Activated CD4-positive, alpha-beta T cell treated with anti-CD3 and anti-CD28 coated beads, Interleukin-2, amount 10 ng/mL, durations not matched to agents 24 days and 14 days (primary cell): ENCODE results near the gene RFC3. TPM values are rescaled to one million over a fixed set of nuclear protein-coding genes. Genes with fewer than 3 reads are reported as not detected.

ENCODE experiments used
- DNase-seq: peaks from one replicate; pipeline ENCODE4 v3.0.0; 2022
- H3K27ac Mint-ChIP-seq: one replicate; pipeline ENCODE4 v1.8.0; 2022; ENCODE audit warnings: mild to moderate bottlenecking, mixed read lengths
- H3K27me3 Mint-ChIP-seq: one replicate; pipeline ENCODE4 v1.8.0; 2022; ENCODE audit warnings: mixed read lengths
- H3K36me3 Mint-ChIP-seq: one replicate; pipeline ENCODE4 v1.8.0; 2022; ENCODE audit warnings: low read depth, mild to moderate bottlenecking, mixed read lengths
- H3K4me1 Mint-ChIP-seq: one replicate; pipeline ENCODE4 v1.8.0; 2021; ENCODE audit warnings: mixed read lengths
- H3K4me3 Mint-ChIP-seq: one replicate; pipeline ENCODE4 v1.8.0; 2022; ENCODE audit warnings: mild to moderate bottlenecking, moderate library complexity, mixed read lengths
- H3K9me3 Mint-ChIP-seq: one replicate; pipeline ENCODE4 v1.8.0; 2021; ENCODE audit warnings: mixed read lengths
- intact Hi-C: fragments of 100-400 bp; cut with micrococcal nuclease; formaldehyde crosslinking; loops from one replicate; pipeline ENCODE4 v1.15.1; 2023
- total RNA-seq: library from RNA; stranded (reverse); gene quantifications from 2 replicates; pipeline ENCODE4 v1.2.3, GENCODE V29; 2022

The RFC3 gene
- total RNA-seq, 1 donor from 2014 or later, result 81.0 TPM

DNA sequence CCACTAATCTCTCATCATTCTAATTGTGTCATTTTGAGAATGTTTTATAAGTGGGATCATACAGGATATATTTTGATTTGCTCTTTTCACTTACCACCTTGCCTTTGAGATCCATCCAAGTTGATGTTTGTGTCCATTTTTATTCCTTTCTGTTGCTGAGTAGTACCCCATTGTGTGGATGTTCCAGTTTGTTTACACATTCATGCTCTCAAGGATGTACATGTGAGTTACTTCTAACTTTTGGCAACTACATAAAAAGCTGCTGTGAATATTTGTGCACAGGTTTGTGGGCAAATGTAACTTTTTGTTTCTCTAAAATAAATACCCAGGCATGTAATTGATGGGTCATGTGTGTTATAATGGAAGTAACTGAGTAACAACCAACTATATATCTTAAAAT, 64.9 kb downstream of the RFC3 start:
- intact Hi-C loops, result no loop called here
- no peak overlapping the region for H3K4me3 Mint-ChIP-seq
- no peak for DNase-seq
- H3K27me3 Mint-ChIP-seq, result no peaks in the 10 kb centered on the region
- H3K9me3 Mint-ChIP-seq, result no peaks in the 10 kb centered on the region
- peaks cover 2% of the 10 kb centered on the region for H3K36me3 Mint-ChIP-seq
- H3K4me1 Mint-ChIP-seq, result no peaks in the 10 kb centered on the region
- H3K27ac Mint-ChIP-seq, result no peak overlapping the region

DNA sequence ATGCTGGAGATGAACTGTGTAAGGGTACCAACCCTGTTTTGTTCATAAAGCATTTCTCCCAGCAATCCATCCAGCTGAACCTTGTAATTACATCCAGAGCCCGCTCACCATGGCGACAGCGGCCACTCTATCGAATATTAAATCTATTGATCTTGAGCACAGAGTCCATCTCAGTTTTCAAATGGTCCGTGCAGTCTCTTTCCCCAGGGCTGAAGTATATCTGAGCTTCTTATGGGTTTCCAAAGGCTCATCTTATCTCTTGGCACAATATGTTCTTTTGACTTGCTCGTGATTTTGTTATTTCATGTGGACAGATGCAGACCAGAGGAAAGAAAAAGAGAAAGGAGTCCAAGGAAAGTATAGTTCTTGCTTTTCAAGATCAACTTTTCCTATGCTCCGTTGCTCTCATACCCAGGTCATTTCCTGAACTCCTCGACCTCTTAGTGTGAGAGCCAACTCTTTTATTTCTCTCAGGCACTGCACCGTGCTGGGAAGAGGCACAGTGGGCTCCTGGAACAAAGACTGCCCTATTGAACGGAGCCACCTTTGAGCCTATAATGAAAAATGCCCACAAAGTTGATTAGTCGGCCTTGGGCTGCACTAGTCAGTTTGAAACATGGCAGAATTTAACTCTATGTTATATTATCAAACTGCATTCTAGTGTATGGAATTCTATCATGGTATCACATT, 66.7 kb downstream of the RFC3 start:
- Mint-ChIP-seq H3K36me3 (peaks cover 2% of the 10 kb centered on the region), H3K4me3 (no peak overlapping the region), H3K4me1 (no peaks in the 10 kb centered on the region), H3K27me3 (no peaks in the 10 kb centered on the region), H3K27ac (no peak overlapping the region), H3K9me3 (no peaks in the 10 kb centered on the region)
- intact Hi-C loops, result no loop called here
- DNase-seq, result no peak
